DMS 273 (cell line): ENCODE data around the gene POLR2A.
"Not testable (repeated sequence)": the region's sequence is repeated elsewhere in the genome, so short reads cannot be mapped to it uniquely, and the experiment has no call there.

ENCODE experiments used
- DNase-seq: peaks from one replicate; lab custom pipeline; 2025; ENCODE audit not compliant: unreplicated experiment; lab: John Stamatoyannopoulos, UW

Gene POLR2A

GRCh38 chr17:7460850-7461660 lies 23.1 kb upstream of the POLR2A start:
- DNase-seq, result no peak

GRCh38 chr17:7462474-7463371 lies 21.4 kb upstream of the POLR2A start:
- no peak for DNase-seq

- no peak for DNase-seq
Observed at GRCh38 chr17:7463372-7463846, 20.8 kb upstream of the POLR2A start.

GRCh38 chr17:7464081-7464480 lies 20.1 kb upstream of the POLR2A start:
- DNase-seq, result no peak

GRCh38 chr17:7465597-7466275 lies 18.4 kb upstream of the POLR2A start:
- DNase-seq, result no peak

- DNase-seq, result no peak
Observed at GRCh38 chr17:7466318-7466638, 17.9 kb upstream of the POLR2A start.

- peak; percentile 35 for DNase-seq
Observed at GRCh38 chr17:7466639-7467341, 17.4 kb upstream of the POLR2A start.

GRCh38 chr17:7467498-7467897 lies 16.7 kb upstream of the POLR2A start:
- DNase-seq, result no peak

- no peak for DNase-seq
Observed at GRCh38 chr17:7468290-7468689, 15.9 kb upstream of the POLR2A start.

- DNase-seq, result no peak
Observed at GRCh38 chr17:7468804-7469389, 15.3 kb upstream of the POLR2A start.

GRCh38 chr17:7469843-7470242 lies 14.3 kb upstream of the POLR2A start:
- not testable (repeated sequence) for DNase-seq

- not testable (repeated sequence) for DNase-seq
Observed at GRCh38 chr17:7470457-7470973, 13.7 kb upstream of the POLR2A start.

- DNase-seq, result no peak
Observed at GRCh38 chr17:7471729-7472128, 12.4 kb upstream of the POLR2A start.

- not testable (repeated sequence) for DNase-seq
Observed at GRCh38 chr17:7474767-7475166, 9.4 kb upstream of the POLR2A start.

- DNase-seq, result no peak
Observed at GRCh38 chr17:7475764-7476422, 8.3 kb upstream of the POLR2A start.

- DNase-seq, result no peak
Observed at GRCh38 chr17:7476494-7476893, 7.7 kb upstream of the POLR2A start.

GRCh38 chr17:7476951-7477350 lies 7.2 kb upstream of the POLR2A start:
- no peak for DNase-seq

- no peak for DNase-seq
Observed at GRCh38 chr17:7477392-7478275, 6.5 kb upstream of the POLR2A start.
